HG03280 (cell line): ENCODE measurements around the gene NUDT8.

Source experiments
- ATAC-seq: cut with Tn5 transposase; IDR thresholded peaks from one replicate; pipeline ENCODE4 v1.9.1; 2021; ENCODE audit warnings: mild to moderate bottlenecking, moderate library complexity; ENCODE audit not compliant: unreplicated experiment

Gene NUDT8

DNA sequence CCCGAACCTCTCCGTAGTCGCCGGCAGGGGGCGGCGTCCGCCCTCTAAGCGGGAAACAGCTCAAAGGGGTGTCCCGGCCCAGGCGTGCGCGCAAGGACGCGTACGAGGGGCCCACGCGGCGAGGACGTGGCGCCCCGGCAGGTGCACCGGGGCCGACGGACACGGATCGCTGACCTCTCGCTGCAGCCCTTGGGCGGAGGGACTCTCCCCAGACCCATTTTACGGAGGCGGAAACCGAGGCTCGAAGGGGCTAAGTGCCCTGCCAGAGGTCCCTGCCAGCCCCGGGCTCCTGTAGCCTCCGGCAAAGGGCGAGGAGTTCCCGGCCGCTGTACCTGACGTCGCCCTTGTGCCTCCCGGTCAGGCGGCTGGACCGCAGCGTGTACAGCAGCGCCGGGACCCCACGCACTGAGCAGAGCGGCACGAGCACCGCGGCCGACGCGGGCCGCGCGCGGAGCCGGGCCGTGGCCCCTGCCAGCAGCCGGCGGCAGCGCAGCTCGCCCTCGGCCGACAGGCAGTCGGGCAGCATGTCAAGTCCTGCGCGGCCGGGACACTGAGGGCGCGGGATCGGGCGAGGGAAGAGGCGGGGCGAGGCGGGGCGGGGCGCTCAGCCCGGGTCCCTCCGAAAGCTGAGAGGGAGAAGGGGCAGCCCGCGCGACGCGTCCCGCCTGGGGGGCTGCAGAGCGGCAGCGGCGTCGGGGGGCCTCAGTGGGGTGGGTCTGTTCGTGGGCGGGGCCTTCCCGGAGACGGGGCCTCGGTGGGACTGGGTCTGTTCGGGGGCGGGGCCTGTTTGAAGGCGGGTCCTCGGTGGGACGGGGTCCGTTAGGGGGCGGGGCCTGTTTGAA lies at the start of gene NUDT8:
Gene NUDT8 (minus strand): TSS at position 552 of the 842 bp plus-strand sequence. CDS start 26 bp downstream, at position 526.
- peak; percentile 57 for ATAC-seq

- ATAC-seq, result no peak
Measured at GRCh38 chr11:67675058-67675747, 45.5 kb upstream of the NUDT8 start.

DNA sequence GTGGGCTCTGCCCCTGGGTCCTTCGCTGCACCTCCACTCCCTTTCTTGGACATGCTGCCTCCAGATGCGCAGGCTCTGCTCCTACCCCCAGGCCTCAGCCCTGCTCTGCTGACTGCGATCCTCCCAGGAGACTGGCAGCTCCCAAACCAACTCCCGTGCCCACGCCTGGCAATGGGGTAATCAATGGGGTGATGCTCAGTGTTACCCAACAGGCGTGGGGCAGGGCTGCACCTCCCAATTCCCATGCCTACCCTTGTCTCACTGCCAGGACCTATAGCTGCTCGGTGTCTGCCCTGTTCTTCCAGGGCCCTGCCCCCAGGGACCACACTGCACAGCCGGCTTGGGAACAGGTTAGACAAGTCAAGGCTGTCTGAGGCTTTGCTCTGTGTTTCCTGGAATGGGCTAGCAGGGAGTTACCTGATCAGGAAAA lies 44.7 kb upstream of the NUDT8 start, which contains the start of gene ALDH3B2:
Gene ALDH3B2 (minus strand): TSS at position 182 of the 430 bp plus-strand sequence. CDS start 7,688 bp downstream, outside the sequence.
- ATAC-seq, result no peak

DNA sequence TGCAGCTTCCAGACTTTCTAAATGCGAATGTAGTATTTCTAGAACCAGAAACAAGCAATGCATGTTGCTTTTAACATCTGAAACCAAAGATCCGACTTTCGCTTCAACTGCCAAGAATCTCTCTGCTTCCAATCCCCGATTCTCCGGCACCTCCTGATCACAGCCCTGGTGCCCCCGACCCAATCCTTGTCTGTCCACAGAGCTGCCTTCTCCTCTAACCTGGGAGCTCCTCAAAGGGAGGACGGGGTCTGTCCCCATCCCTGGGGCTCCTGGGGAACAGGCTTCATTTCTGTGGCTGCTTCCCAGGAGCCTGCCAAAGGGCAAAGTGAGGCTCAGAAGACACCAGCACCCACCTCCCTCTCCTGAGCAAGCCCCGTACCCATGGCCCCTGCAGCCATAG lies 44.2 kb upstream of the NUDT8 start:
- no peak for ATAC-seq

DNA sequence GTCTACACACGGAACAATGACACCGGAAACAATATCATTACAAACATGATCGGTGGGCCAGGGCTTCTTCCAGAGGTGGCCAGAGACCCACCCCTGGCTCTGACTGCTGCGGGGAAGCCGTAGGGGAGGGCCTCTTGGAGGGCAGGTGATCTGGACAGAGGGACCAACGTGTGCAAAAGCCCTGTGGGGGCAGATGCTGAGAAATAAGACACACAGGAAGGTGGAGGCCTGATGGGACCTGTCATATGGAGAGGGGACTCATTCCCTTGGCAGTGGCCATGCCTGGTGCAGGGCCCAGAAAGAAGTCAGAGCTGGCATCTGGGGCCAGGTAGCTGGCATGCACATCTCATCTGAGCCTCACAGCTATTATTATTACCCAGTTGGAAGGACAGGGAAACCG lies 43.6 kb upstream of the NUDT8 start:
- no peak for ATAC-seq

DNA sequence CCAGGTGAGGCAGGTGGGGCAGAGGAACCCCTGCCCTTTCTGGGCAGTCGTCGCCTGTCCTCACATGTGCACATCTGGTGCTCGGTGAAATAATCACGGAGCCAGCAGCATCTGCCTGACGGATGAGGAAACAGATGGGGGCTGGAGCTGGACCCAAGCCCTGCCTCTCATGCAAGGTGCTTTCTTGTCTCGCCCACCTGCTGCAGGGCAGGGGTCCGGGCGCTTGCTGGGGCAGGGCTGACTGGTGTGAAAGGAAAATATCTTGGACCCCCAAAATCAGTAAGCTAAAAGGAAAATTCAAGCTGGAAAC lies 41.4 kb upstream of the NUDT8 start:
- no peak for ATAC-seq

GRCh38 chr11:67670316-67671210 lies 40.8 kb upstream of the NUDT8 start:
- no peak for ATAC-seq

- no peak for ATAC-seq
Measured at GRCh38 chr11:67668192-67668551, 38.4 kb upstream of the NUDT8 start.

DNA sequence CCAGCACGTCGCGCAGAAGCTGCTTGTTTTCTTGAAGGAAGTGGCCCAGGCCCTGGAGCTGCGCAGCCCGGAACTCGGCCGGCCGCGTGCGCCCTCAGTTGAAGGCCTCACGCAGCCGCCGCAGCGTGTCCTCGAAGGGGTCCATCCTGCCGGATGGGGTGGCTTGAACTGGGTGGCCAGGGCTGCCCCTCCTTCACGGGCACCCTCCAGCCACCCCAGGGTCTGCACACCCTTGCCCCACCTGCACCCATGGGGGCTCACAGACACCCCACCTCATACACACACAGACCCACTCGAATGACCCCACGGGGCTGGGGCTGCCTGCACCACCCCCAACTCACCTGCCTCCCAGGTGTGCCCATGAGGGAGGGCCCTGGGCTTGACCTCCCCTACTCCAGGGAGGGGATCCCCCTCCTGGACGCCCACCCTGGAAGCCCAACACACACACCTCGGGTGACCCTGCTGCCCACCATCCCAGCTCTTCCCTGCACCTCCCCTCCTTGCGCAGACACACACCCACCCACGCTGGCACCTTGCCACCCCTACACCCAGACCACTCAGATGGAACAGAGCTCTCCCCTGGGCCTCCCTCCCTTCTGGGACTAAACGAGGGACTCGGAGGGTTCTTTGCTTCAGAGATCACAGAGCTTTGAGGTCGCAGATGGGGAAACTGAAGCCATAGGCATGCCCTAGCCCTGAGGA lies 37.9 kb upstream of the NUDT8 start:
- ATAC-seq, result no peak

DNA sequence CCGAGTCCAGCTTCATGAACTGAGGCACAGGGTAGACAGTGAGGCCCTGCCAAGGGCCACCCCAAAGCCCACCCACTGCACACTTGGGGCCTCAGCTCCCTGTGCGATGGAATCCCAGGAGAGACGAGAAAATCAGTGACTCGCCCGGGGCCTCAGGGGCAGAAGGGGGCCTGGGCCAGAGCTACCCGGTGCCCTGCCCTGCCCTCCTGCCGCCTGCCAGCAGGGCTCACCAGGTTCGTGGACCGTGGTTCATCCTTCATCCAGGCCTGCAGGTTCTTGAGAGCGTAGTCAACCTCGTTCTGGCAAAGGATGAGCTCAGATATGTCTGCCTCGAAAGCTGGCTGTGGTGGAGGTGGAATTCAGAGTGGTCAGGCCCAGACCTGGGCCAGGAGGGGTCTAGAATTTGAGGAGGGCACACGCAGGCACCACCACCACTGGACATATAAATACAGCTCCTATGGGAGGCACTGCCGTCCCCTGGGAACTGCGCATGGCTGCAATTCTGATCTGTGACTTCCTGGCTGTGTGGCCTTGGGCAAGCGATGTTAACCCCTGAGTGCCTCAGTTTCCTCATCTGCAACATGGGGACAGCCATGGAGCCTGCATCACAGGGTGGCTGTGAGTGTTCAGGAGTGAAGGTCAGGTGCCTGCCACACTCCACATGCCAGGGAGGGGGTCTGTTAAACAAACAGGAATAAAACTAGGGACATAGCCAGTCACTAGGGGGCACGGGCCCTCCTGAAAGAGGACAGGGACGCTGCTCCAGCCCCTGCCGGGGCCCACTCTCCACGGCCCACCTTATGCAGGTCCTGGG lies 37.1 kb upstream of the NUDT8 start:
- no peak for ATAC-seq

DNA sequence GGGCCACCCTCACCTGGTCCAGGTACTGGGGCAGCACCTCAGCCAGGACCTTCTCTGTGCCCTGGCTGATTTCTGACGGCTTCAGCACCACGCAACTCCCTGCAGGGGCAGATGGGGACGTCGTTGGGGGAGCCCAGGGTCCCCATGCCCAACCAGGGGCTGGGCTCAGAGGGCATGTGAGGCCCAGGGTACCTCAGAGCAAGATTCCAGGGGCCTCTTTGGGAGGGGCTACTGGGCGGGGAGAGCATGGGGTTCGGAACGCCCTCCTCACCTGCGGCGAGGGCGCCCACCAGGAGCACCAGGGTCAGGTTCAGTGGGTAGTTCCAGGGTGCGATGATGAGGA lies 36.5 kb upstream of the NUDT8 start:
- no peak for ATAC-seq

DNA sequence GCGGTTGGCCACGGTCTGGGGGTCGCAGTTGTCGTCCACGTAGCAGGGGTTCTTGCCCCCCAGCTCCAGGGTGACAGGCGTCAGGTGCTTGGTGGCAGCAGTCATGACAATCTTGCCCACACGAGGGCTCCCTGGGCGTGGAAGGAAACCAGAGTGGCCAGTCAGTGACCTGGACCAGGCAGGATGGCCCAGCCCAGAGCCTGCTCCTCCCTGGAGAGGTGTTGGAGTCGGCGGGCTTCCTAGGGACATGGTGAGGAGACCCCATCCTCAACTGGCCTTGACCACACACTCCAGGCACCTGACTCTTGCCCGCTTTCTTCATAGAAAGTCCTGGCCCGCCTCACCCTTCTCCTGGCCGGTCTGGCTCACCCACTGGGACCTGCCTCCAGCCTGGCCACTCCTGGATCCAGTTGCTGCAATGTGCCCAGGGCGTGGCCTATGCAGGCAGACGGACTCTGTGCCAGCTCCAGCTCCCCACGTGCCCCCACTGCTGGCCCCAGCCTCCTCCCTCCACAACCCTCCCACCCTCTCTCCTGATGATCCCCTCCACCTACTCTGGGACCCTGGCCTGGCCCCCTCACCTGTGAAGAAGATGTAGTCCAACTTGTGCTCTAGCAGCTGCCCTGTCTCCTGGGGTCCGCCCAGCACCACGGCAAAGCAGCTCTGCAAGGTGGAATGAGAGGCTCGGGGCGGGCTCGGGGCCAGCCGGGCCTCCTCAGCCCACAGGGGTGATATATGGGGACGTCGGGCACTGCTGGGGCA lies 36.0 kb upstream of the NUDT8 start:
- no peak for ATAC-seq

GRCh38 chr11:67664696-67665540 lies 35.2 kb upstream of the NUDT8 start:
- ATAC-seq, result no peak

GRCh38 chr11:67664213-67664585 lies 34.5 kb upstream of the NUDT8 start:
- ATAC-seq, result no peak

GRCh38 chr11:67663532-67664212 lies 33.9 kb upstream of the NUDT8 start:
- ATAC-seq, result no peak

GRCh38 chr11:67662835-67663531 lies 33.2 kb upstream of the NUDT8 start:
- no peak for ATAC-seq

- ATAC-seq, result no peak
Measured at GRCh38 chr11:67662142-67662834, 32.6 kb upstream of the NUDT8 start.
